H1 (cell line): ENCODE measurements around the gene TTLL5. TPM values are rescaled to one million over a fixed set of nuclear protein-coding genes. Genes with fewer than 3 reads are reported as not detected.

Experiments used
- CTCF ChIP-seq, 3 experiments: IDR thresholded peaks; 1 replicate in 2 of 3; 2 replicates in 1 of 3; pipeline versions ENCODE4 v1.5.1 to v1.6.1; 2011; ENCODE audit warnings: low read length in 3 of 3, mild to moderate bottlenecking in 3 of 3, inconsistent platforms in 2 of 3, low read depth in 1 of 3, moderate library complexity in 1 of 3; ENCODE audit not compliant: insufficient read depth in 1 of 3; ENCODE audit errors: control extremely low read depth in 1 of 3
- TCF12 ChIP-seq: IDR thresholded peaks from 2 replicates; pipeline ENCODE4 v1.6.1; 2011; ENCODE audit warnings: low read depth, mild to moderate bottlenecking, low read length
- YY1 ChIP-seq: IDR thresholded peaks from 2 replicates; pipeline ENCODE4 v1.6.1; 2011; ENCODE audit warnings: low read depth, mild to moderate bottlenecking, low read length
- ZNF274 ChIP-seq: IDR thresholded peaks from 2 replicates; pipeline ENCODE4 v1.7.0; 2012; ENCODE audit warnings: low read length, borderline replicate concordance; ENCODE audit errors: extremely low read depth
- polyA plus RNA-seq, 7 experiments: library from polyadenylated mRNA; depleted of rRNA in 3 of 7; stranded (reverse) in 5 of 7; unstranded in 2 of 7; fragments of >200 nt in 5 of 7; fragments of 200-250 nt in 2 of 7; gene quantifications; 1 replicate in 5 of 7; 2 replicates in 1 of 7; 4 replicates in 1 of 7; pipeline versions ENCODE4 v1.2.1 to v1.2.3, GENCODE V29; 2011 to 2013; ENCODE audit warnings: missing spikeins in 2 of 7, mixed read lengths in 2 of 7
- total RNA-seq: library from RNA; stranded (reverse); fragmentation: NEBNext Ultra II Directional; extraction: Animal tissue kit (Norgen Biotek cat#: 25700); gene quantifications from 2 replicates; pipeline ENCODE4 v1.2.1, GENCODE V29; 2021

TTLL5 gene
- total and polyA plus RNA-seq, 2 of the 8 experiments (the other 6 are each of a cell fraction or from before 2014, with no cell fraction given): 16.1 to 45.9 TPM

GRCh38 chr14:75673345-75674035 lies 12.4 kb downstream of the TTLL5 start (continued):
- TF ChIP-seq YY1: no peak
- TF ChIP-seq ZNF274: no peak
- TF ChIP-seq TCF12: no peak
- no peak for TF ChIP-seq CTCF (IDR thresholded peaks at IDR 0.05; ENCODE audit: control extremely low read depth in 1 of 3, insufficient read depth in 1 of 3, low read depth in 1 of 3, low read length in 3 of 3)
